Pancreas (tissue), 10 donors: ENCODE results near the gene FZD4. TPM values are rescaled to one million over a fixed set of nuclear protein-coding genes. Genes with fewer than 3 reads are reported as not detected.
"Not testable (repeated sequence)": the region's sequence is repeated elsewhere in the genome, so short reads cannot be mapped to it uniquely, and the experiment has no call there.

Experiments used
- ATAC-seq, 4 donors: fragments of 200-7000 bp; cut with Tn5 transposase; one replicate each; pipeline versions ENCODE4 v1.8.0 to v1.9.1; 2020; ENCODE audit warnings: mild to moderate bottlenecking in 4 of 4, moderate library complexity in 4 of 4
- DNase-seq, 6 donors: peaks; one replicate each; pipeline ENCODE4 v3.0.0-alpha.2; 2020
- FAIRE-seq: peaks from 2 replicates; lab custom pipeline; 2012; peaks lifted over from hg19 to GRCh38; lab: Jason Lieb, UNC
- H3K27ac ChIP-seq, 4 donors: fragments of 200-600 bp; sonication (generic); 1 replicate in 3 of 4; 2 replicates in 1 of 4; pipeline versions ENCODE4 v1.5.0 to v1.8.0; 2020
- H3K27me3 ChIP-seq, 4 donors: fragments of 200-600 bp; one replicate each; pipeline ENCODE4 v1.8.0; 2021
- H3K36me3 ChIP-seq, 3 donors: fragments of 200-600 bp; sonication (generic) in 1 of 3; one replicate each; pipeline versions ENCODE4 v1.5.0 to v1.8.0; 2020 to 2021
- H3K4me1 ChIP-seq, 3 donors: fragments of 200-600 bp; one replicate each; pipeline ENCODE4 v1.8.0; 2021
- H3K4me3 ChIP-seq, 4 donors: fragments of 200-600 bp; sonication (generic) in 2 of 4; one replicate each; pipeline versions ENCODE4 v1.5.0 to v1.8.0; 2020 to 2021
- H3K9me3 ChIP-seq, 4 donors: fragments of 200-600 bp; one replicate each; pipeline ENCODE4 v1.8.0; 2021
- WGBS, 2 donors: extraction: QIAGEN DNeasy Blood & Tissue Kit; methylation state at CpG; one replicate each; pipeline ENCODE4 v1.1.7; 2013; 5-methylcytosine and 5-hydroxymethylcytosine counted together
- intact Hi-C, 3 donors: fragments of 100-400 bp; cut with DNase I; formaldehyde crosslinking; loops; one replicate each; pipeline versions ENCODE4 v1.11.1 to v1.14.2; 2022
- polyA plus RNA-seq, 2 donors: library from polyadenylated mRNA; stranded (reverse); fragments of 200-250 nt; gene quantifications; one replicate each; pipeline ENCODE4 v1.2.3, GENCODE V29; 2013
- total RNA-seq, 6 donors: library from RNA; stranded (reverse); fragmentation: NEBNext Ultra II Directional in 4 of 6; extraction: Animal tissue kit (Norgen Biotek cat#: 25700) in 4 of 6; gene quantifications; one replicate each; pipeline versions ENCODE4 v1.2.1 to v1.2.4, GENCODE V29; 2021 to 2023
- TF ChIP-seq, protein P1 (sequence below), 4 donors: fragments of 200-600 bp; sonication (generic) in 3 of 4; IDR thresholded peaks; one replicate each; pipeline versions ENCODE4 v1.5.0 to v1.8.0; 2021; ENCODE audit warnings: antibody characterized with exemption in 4 of 4
- donor health status: healthy with polysubstance abuse.
- donor health status: DM: no; HTN: no; CAD: no; lungs with moderate emphysema.
- donor health status: DM: no; HTN: no; CAD: no.
- donor health status: control.
- donor health status: control.
- donor health status: Bipolar disorder and iron deficiency.
- donor health status: DM: yes; HTN: yes; CAD: no.
- donor health status: DM: no; HTN: no; CAD: no.
- donor health status: DM: no; HTN: no; CAD: no.
- donor health status: DM: yes; HTN: yes; CAD: no.

The FZD4 gene
- total and polyA plus RNA-seq, 8 donors: 4.7 to 10.8 (median 6.0) TPM

GRCh38 chr11:86977441-86978050 lies 22.4 kb upstream of the FZD4 start:
- no peak for FAIRE-seq
- no peak overlapping the region for H3K27ac ChIP-seq
- intact Hi-C loops: no loop called here
- TF ChIP-seq, protein P1, sequence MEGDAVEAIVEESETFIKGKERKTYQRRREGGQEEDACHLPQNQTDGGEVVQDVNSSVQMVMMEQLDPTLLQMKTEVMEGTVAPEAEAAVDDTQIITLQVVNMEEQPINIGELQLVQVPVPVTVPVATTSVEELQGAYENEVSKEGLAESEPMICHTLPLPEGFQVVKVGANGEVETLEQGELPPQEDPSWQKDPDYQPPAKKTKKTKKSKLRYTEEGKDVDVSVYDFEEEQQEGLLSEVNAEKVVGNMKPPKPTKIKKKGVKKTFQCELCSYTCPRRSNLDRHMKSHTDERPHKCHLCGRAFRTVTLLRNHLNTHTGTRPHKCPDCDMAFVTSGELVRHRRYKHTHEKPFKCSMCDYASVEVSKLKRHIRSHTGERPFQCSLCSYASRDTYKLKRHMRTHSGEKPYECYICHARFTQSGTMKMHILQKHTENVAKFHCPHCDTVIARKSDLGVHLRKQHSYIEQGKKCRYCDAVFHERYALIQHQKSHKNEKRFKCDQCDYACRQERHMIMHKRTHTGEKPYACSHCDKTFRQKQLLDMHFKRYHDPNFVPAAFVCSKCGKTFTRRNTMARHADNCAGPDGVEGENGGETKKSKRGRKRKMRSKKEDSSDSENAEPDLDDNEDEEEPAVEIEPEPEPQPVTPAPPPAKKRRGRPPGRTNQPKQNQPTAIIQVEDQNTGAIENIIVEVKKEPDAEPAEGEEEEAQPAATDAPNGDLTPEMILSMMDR (IDR thresholded peaks at IDR 0.05): no peak
- no peaks in the 10 kb centered on the region for H3K27me3 ChIP-seq
- peak in 2 of 4 donors; percentile 39 to 45 for ATAC-seq
- H3K36me3 ChIP-seq: no peaks in the 10 kb centered on the region
- H3K4me1 ChIP-seq: peaks cover 0 to 16% (median 0%) of the 10 kb centered on the region in 3 donors
- H3K4me3 ChIP-seq: no peak overlapping the region
- no peak for DNase-seq
- 92 to 93% methylated on average over 6 of the region's 6 CpGs for WGBS, 2 donors
- no peaks in the 10 kb centered on the region for H3K9me3 ChIP-seq

- no peak overlapping the region for H3K4me3 ChIP-seq
These were observed 17.5 kb upstream of the FZD4 start for GRCh38 chr11:86972734-86973133.

DNA sequence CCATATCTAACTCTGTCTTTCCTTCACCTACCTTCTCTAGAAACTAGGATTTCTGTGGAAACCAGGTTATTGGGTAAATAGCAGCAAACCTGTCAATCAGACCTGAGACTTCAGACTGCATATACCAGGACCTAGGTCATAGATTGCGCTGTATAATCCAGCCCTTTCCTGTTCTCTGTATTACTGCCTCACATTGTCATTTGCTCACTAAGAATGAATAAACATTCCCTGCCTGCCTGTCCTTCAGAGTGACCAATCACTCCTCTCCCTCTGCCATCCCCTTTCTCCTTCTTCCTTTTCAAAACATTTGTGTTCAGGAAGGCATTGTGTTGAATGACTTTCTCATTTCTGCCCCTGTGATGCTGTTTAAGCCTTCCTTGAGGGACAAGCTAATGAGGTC lies 14.1 kb upstream of the FZD4 start:
- H3K4me3 ChIP-seq: no peak overlapping the region
- 88 to 94% methylated on average over 1 of the region's 1 CpG for WGBS, 2 donors
- DNase-seq (no peak), ATAC-seq (no peak), FAIRE-seq (no peak)
- H3K27me3 ChIP-seq: no peaks in the 10 kb centered on the region
- H3K9me3 ChIP-seq: no peaks in the 10 kb centered on the region
- intact Hi-C loops: no loop called here
- H3K27ac ChIP-seq: no peak overlapping the region
- TF ChIP-seq, protein P1 (IDR thresholded peaks at IDR 0.05): no peak
- H3K4me1 ChIP-seq: no peaks in the 10 kb centered on the region
- no peaks in the 10 kb centered on the region for H3K36me3 ChIP-seq

More at GRCh38 chr11:86972734-86973133, 17.5 kb upstream of the FZD4 start:
- H3K27me3 ChIP-seq: no peaks in the 10 kb centered on the region
- WGBS, 2 donors: 85 to 86% methylated on average over 1 of the region's 1 CpG
- H3K36me3 ChIP-seq: no peaks in the 10 kb centered on the region
- ATAC-seq: no peak
- TF ChIP-seq, protein P1 (IDR thresholded peaks at IDR 0.05): no peak
- H3K27ac ChIP-seq: no peak overlapping the region
- intact Hi-C loops: no loop called here
- DNase-seq: no peak
- no peak for FAIRE-seq
- H3K4me1 ChIP-seq: no peaks in the 10 kb centered on the region
- H3K9me3 ChIP-seq: no peaks in the 10 kb centered on the region

DNA sequence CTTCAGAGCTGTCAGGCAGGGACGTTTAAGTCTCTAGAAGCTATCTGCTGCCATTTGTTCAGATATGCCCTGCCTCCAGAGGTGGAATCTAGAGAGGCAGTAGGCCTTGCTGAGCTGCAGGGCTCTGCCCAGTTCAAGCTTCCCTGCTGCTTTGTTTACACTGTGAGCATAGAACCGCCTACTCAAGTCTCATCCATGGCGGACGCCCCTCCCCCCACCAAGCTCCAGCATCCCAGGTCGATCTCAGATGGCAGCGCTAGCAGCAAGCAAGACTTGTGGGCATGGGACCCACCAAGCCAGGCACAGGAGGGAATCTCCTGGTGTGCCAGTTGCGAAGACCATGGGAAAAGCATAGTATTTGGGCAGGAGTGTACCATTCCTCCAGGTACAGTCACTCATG lies 12.4 kb upstream of the FZD4 start:
- DNase-seq, H3K4me3 ChIP-seq, H3K27ac ChIP-seq, H3K9me3 ChIP-seq, H3K4me1 ChIP-seq, ATAC-seq, H3K27me3 ChIP-seq, intact Hi-C loops, FAIRE-seq, H3K36me3 ChIP-seq: not testable (repeated sequence)
- 93 to 96% methylated on average over 7 of the region's 7 CpGs for WGBS, 2 donors

DNA sequence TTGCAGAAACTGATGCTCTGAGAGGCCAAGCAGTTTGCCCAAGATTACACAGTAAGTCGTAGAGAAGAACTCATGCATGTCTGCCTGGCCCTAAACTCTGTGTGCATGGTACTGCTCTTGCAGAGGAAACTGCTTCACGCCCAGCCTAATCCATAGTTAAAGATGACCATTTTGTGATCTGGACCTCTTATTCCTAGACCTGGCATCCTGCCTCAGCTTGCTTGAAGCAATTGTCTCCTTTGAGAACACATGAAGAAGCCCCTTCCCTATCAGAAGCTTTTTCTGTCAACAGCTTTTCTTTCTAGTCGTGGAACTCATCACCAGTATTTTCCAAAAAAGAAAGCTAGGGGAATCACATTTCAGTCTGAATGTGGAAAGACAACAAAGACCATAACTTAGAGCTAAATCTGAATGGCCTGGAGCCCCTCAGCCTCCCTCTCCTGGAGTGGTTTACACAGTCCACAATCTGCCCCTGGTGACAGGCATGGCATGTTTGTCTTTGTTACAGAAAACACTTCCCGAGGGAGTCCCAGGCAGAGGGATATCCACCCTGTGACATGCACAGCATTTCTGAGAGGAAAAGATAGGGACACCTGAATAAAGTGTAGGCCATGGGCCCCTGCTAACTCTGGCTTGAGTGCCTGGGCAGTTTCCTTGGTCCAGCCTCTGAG lies 2.9 kb upstream of the FZD4 start:
- DNase-seq (no peak), ATAC-seq (no peak), FAIRE-seq (no peak)
- intact Hi-C loops: no loop called here
- Histone ChIP-seq H3K9me3 (no peaks in the 10 kb centered on the region), H3K27ac (no peak overlapping the region), H3K27me3 (no peaks in the 10 kb centered on the region), H3K4me3 (no peak overlapping the region), H3K36me3 (no peaks in the 10 kb centered on the region), H3K4me1 (peaks cover 0 to 8% (median 3%) of the 10 kb centered on the region in 3 donors)
- TF ChIP-seq, protein P1 (IDR thresholded peaks at IDR 0.05): no peak
- WGBS, 2 donors: 74 to 79% methylated on average over 4 of the region's 4 CpGs
